GM13976 (cell line): ENCODE measurements around the gene C1RL.

ENCODE experiments used
- DNase-seq: peaks from one replicate; pipeline ENCODE4 v3.0.0; 2012; ENCODE audit warnings: low spot score
- CTCF ChIP-seq: IDR thresholded peaks from 2 replicates; pipeline ENCODE4 v1.5.1; 2012; ENCODE audit warnings: borderline replicate concordance, mild to moderate bottlenecking; ENCODE audit not compliant: insufficient read depth; ENCODE audit errors: extremely low read depth, missing control alignments, control extremely low read depth
- in situ Hi-C: fragments of 300-500 bp; cut with MboI; formaldehyde crosslinking; loops from one replicate; pipeline ENCODE4 v1.12.0; 2022; ENCODE audit warnings: low sequenced_read_pairs, mixed read lengths, inconsistent platforms; ENCODE audit not compliant: unreplicated experiment

C1RL gene

GRCh38 chr12:7079826-7080125 is 29.2 kb downstream of the C1RL start:
- in situ Hi-C loops, result no loop called here
- DNase-seq, result no peak
- no peak for TF ChIP-seq CTCF

- no peak for TF ChIP-seq CTCF
- in situ Hi-C loops, result no loop called here
Measured at GRCh38 chr12:7078163-7078562, 30.9 kb downstream of the C1RL start.

DNA sequence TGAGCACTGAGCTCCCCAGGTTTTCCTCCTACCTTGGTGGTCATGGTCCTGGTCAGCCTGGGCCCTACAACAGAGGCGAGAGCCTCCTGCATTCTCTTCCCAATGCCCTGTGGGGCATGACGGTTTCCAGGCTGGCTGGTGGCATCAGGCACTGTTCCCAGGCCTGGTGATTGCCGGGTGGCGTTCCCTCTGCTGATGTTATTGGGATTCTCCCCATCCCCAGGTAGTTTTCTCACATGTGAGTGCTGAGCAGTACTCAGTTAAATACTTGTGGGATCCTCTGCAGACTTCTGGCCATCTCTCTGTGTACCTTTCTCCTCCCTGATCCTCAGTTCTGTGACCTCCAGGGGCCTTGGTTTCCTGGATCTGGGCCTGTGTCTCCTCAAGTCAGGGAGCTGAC is 32.5 kb downstream of the C1RL start:
- DNase-seq, result no peak
- TF ChIP-seq CTCF, result no peak
- in situ Hi-C loops, result no loop called here

More at GRCh38 chr12:7078163-7078562, 30.9 kb downstream of the C1RL start:
- DNase-seq, result no peak

- in situ Hi-C loops, result no loop called here
- no peak for DNase-seq
- no peak for TF ChIP-seq CTCF
Measured at GRCh38 chr12:7075939-7076338, 33.1 kb downstream of the C1RL start.

GRCh38 chr12:7075518-7075917 is 33.5 kb downstream of the C1RL start:
- in situ Hi-C loops, result no loop called here
- no peak for TF ChIP-seq CTCF
- no peak for DNase-seq

- DNase-seq, result no peak
- in situ Hi-C loops, result no loop called here
- no peak for TF ChIP-seq CTCF
Measured at GRCh38 chr12:7073946-7074345, 35.1 kb downstream of the C1RL start.

DNA sequence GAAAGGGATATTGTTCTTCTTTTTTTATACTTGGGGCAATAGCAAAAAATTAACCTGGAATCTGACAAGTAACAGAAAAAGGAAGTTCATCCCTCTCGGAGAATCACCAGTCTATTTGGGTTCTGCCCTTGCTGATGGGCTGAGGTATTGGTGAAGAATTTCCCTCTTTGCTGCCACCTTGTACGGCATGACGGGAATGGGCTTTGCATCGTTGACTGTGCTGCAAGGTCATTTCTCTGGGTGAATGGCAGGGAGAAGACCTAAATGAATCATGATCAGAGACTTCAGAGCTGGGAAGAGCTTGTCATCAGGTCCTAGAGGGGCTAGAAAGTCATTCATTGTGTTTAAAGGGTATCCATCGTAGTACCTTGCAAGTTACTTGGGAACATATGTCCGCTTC is 36.5 kb downstream of the C1RL start:
- in situ Hi-C loops, result no loop called here
- DNase-seq, result no peak
- TF ChIP-seq CTCF, result no peak
